ENCODE data around the gene ADAMTSL1. TPM values are rescaled to one million over a fixed set of nuclear protein-coding genes. Genes with fewer than 3 reads are reported as not detected.

Gene ADAMTSL1
- total and polyA plus RNA-seq, 2 experiments from 2014 or later, result 2.3 to 5.0 TPM

GRCh38 chr9:18549772-18550171 is 75.8 kb downstream of the ADAMTSL1 start (continued):
- TF ChIP-seq JUNB (IDR thresholded peaks at IDR 0.05; ENCODE audit: unreplicated experiment) (no peak), POLR2AphosphoS5 (IDR thresholded peaks at IDR 0.05; ENCODE audit: low read depth) (no peak), ZNF114 (CRISPR knock-in tag; IDR thresholded peaks at IDR 0.05) (no peak), CTCF (conservative IDR thresholded peaks at IDR 0.05; ENCODE audit: low read depth in 2 of 2) (no peak)

- H3K27ac ChIP-seq (ENCODE audit: low read depth), result no peak overlapping the region
- no peaks in the 10 kb centered on the region for H3K36me3 Mint-ChIP-seq (ENCODE audit: low read depth)
- DNase-seq (ENCODE audit: low spot score), result no peak
- no peak overlapping the region for H3K4me3 Mint-ChIP-seq
- H2AFZ ChIP-seq, result no peak overlapping the region
- H3K27me3 Mint-ChIP-seq (ENCODE audit: insufficient read depth, low read depth, poor library complexity), result peaks cover 1% of the 10 kb centered on the region
- H3K4me3 ChIP-seq, result no peak overlapping the region
- no peaks in the 10 kb centered on the region for H3K9me2 ChIP-seq (ENCODE audit: insufficient read depth)
- no peaks in the 10 kb centered on the region for H3K36me3 ChIP-seq (ENCODE audit: insufficient read depth)
- no peaks in the 10 kb centered on the region for H3K4me1 ChIP-seq (ENCODE audit: insufficient read depth)
- H3K27me3 ChIP-seq (ENCODE audit: insufficient read depth), result no peaks in the 10 kb centered on the region
- ATAC-seq, result no peak
- H3K27ac Mint-ChIP-seq, result peak overlapping the region; percentile 61; the same call in 1 of the 2 replicates
- H3F3A ChIP-seq (replicated peaks; ENCODE audit: low read depth), result no peaks in the 10 kb centered on the region
- H3K4me1 Mint-ChIP-seq, result peaks cover 7% of the 10 kb centered on the region
- H4K20me1 ChIP-seq (replicated peaks; ENCODE audit: insufficient read depth), result no peaks in the 10 kb centered on the region
- H3K4me2 ChIP-seq, result no peak overlapping the region
- no peaks in the 10 kb centered on the region for H3K9me3 Mint-ChIP-seq
- H3K79me2 ChIP-seq (replicated peaks; ENCODE audit: insufficient read depth), result no peaks in the 10 kb centered on the region
- no peak for TF ChIP-seq ZNF114 (CRISPR knock-in tag; IDR thresholded peaks at IDR 0.05)
- no peak for TF ChIP-seq POLR2AphosphoS5 (IDR thresholded peaks at IDR 0.05; ENCODE audit: low read depth)
- TF ChIP-seq CREB1 (CRISPR knock-in tag; IDR thresholded peaks at IDR 0.05; ENCODE audit: low read depth), result no peak
- TF ChIP-seq NANOG (IDR thresholded peaks at IDR 0.05; ENCODE audit: borderline replicate concordance), result no peak
- TF ChIP-seq JUNB (IDR thresholded peaks at IDR 0.05; ENCODE audit: unreplicated experiment), result no peak
- no peak for TF ChIP-seq REST (IDR thresholded peaks at IDR 0.05; ENCODE audit: unreplicated experiment)
- no peak for TF ChIP-seq STAT1 (IDR thresholded peaks at IDR 0.05; ENCODE audit: unreplicated experiment)
- TF ChIP-seq EZH2 (IDR thresholded peaks at IDR 0.05; ENCODE audit: low read depth, unreplicated experiment), result no peak
- no peak for TF ChIP-seq ZNF331 (CRISPR knock-in tag; IDR thresholded peaks at IDR 0.05; ENCODE audit: low read depth)
- no peak for TF ChIP-seq ETS1 (IDR thresholded peaks at IDR 0.05)
- TF ChIP-seq EZH2phosphoT487 (IDR thresholded peaks at IDR 0.05; ENCODE audit: unreplicated experiment), result no peak
- TF ChIP-seq ZNF462 (CRISPR knock-in tag; IDR thresholded peaks at IDR 0.05), result no peak
Measured at GRCh38 chr9:18550286-18550685, 76.3 kb downstream of the ADAMTSL1 start.
